ENCODE data around the gene COPRS. TPM values are rescaled to one million over a fixed set of nuclear protein-coding genes. Genes with fewer than 3 reads are reported as not detected.

The COPRS gene
- total and polyA plus RNA-seq, 2 donors (not counting 1 experiment from before 2014, with no cell fraction given), result 12.6 to 17.1 TPM

- Mint-ChIP-seq H3K27me3 (no peaks in the 10 kb centered on the region), H3K4me1 (peaks cover 12% of the 10 kb centered on the region), H3K27ac (no peak overlapping the region), H3K4me3 (no peak overlapping the region), H3K9me3 (ENCODE audit: insufficient read depth) (no peaks in the 10 kb centered on the region)
- TF ChIP-seq CTCF (IDR thresholded peaks at IDR 0.05) (no peak), EZH2 (IDR thresholded peaks at IDR 0.05; ENCODE audit: borderline replicate concordance, insufficient read depth, low read depth, low read length, poor library complexity, severe bottlenecking) (no peak)
- Histone ChIP-seq H3K27ac (ENCODE audit: low read length in 2 of 2) (no peak overlapping the region), H3K4me2 (replicated peaks; ENCODE audit: low read depth, low read length, poor library complexity, severe bottlenecking) (no peak overlapping the region), H2AFZ (ENCODE audit: insufficient read depth, low read depth, low read length, poor library complexity, severe bottlenecking) (no peak overlapping the region), H3K36me3 (replicated peaks in 1 of 2; ENCODE audit: control extremely low read depth in 1 of 2, control insufficient read depth in 1 of 2, extremely low read depth in 1 of 2, insufficient read depth in 2 of 2, low read length in 1 of 2) (peaks cover 2 to 73% of the 10 kb centered on the region in 2 experiments), H3K27me3 (replicated peaks in 1 of 4; ENCODE audit: control extremely low read depth in 1 of 4, control insufficient read depth in 3 of 4, insufficient read depth in 4 of 4, low read length in 3 of 4) (no peaks in the 10 kb centered on the region), H3K79me2 (ENCODE audit: control insufficient read depth, insufficient read depth, low read length) (peaks cover 13% of the 10 kb centered on the region), H3K9me3 (ENCODE audit: control extremely low read depth in 1 of 3, control insufficient read depth in 2 of 3, insufficient read depth in 1 of 3, low read length in 2 of 3) (no peaks in the 10 kb centered on the region), H3K4me1 (ENCODE audit: control insufficient read depth in 2 of 2, insufficient read depth in 2 of 2, low read length in 2 of 2) (peaks cover 8 to 14% of the 10 kb centered on the region in 2 donors), H3K4me3 (ENCODE audit: control extremely low read depth in 1 of 5, extremely low read depth in 1 of 5, insufficient read depth in 1 of 5, low read depth in 2 of 5, low read length in 4 of 5) (no peak overlapping the region), H4K20me1 (ENCODE audit: control insufficient read depth, insufficient read depth, low read length, poor library complexity, severe bottlenecking) (no peaks in the 10 kb centered on the region), H3K9ac (ENCODE audit: low read length) (no peak overlapping the region)
- ChIA-PET POLR2A (no interaction called here), CTCF (no interaction called here)
- WGBS (ENCODE audit: insufficient coverage), result 93% methylated on average over 5 of the region's 6 CpGs
- DNase-seq (no peak), ATAC-seq (ENCODE audit: low read depth) (no peak)
- intact Hi-C loops (cut with micrococcal nuclease), result no loop called here
Observed at GRCh38 chr17:31877341-31877740, 18.3 kb upstream of the COPRS start.

- Histone ChIP-seq H2AFZ (ENCODE audit: insufficient read depth, low read depth, low read length, poor library complexity, severe bottlenecking) (no peak overlapping the region), H3K36me3 (replicated peaks in 1 of 2; ENCODE audit: control extremely low read depth in 1 of 2, control insufficient read depth in 1 of 2, extremely low read depth in 1 of 2, insufficient read depth in 2 of 2, low read length in 1 of 2) (peaks cover 5 to 77% of the 10 kb centered on the region in 2 experiments), H3K4me1 (ENCODE audit: control insufficient read depth in 2 of 2, insufficient read depth in 2 of 2, low read length in 2 of 2) (no peaks in the 10 kb centered on the region), H3K4me3 (ENCODE audit: control extremely low read depth in 1 of 5, extremely low read depth in 1 of 5, insufficient read depth in 1 of 5, low read depth in 2 of 5, low read length in 4 of 5) (no peak overlapping the region), H3K79me2 (ENCODE audit: control insufficient read depth, insufficient read depth, low read length) (peaks cover 1% of the 10 kb centered on the region), H3K27ac (ENCODE audit: low read length in 2 of 2) (no peak overlapping the region), H3K9me3 (ENCODE audit: control extremely low read depth in 1 of 3, control insufficient read depth in 2 of 3, insufficient read depth in 1 of 3, low read length in 2 of 3) (no peaks in the 10 kb centered on the region), H3K27me3 (replicated peaks in 1 of 4; ENCODE audit: control extremely low read depth in 1 of 4, control insufficient read depth in 3 of 4, insufficient read depth in 4 of 4, low read length in 3 of 4) (no peaks in the 10 kb centered on the region), H4K20me1 (ENCODE audit: control insufficient read depth, insufficient read depth, low read length, poor library complexity, severe bottlenecking) (no peaks in the 10 kb centered on the region), H3K9ac (ENCODE audit: low read length) (no peak overlapping the region), H3K4me2 (replicated peaks; ENCODE audit: low read depth, low read length, poor library complexity, severe bottlenecking) (no peak overlapping the region)
- intact Hi-C loops (cut with micrococcal nuclease), result no loop called here
- ChIA-PET CTCF (interaction anchor here (0.7 kb wide), 2 partner anchors 26 to 37 kb away, joined by 3 read pairs; partner anchors contain the start of gene UTP6), POLR2A (no interaction called here)
- peak overlapping the region; percentile 67 for H3K27ac Mint-ChIP-seq
- TF ChIP-seq EZH2 (IDR thresholded peaks at IDR 0.05; ENCODE audit: borderline replicate concordance, insufficient read depth, low read depth, low read length, poor library complexity, severe bottlenecking), result no peak
- TF ChIP-seq CTCF (IDR thresholded peaks at IDR 0.05), result no peak
- no peaks in the 10 kb centered on the region for H3K9me3 Mint-ChIP-seq (ENCODE audit: insufficient read depth)
- ATAC-seq (ENCODE audit: low read depth) (no peak), DNase-seq (no peak)
- no peak overlapping the region for H3K4me3 Mint-ChIP-seq
- no peaks in the 10 kb centered on the region for H3K4me1 Mint-ChIP-seq
- WGBS (ENCODE audit: insufficient coverage), result 80% methylated on average over 1 of the region's 2 CpGs
- no peaks in the 10 kb centered on the region for H3K27me3 Mint-ChIP-seq
Observed at GRCh38 chr17:31875081-31875480, 16.0 kb upstream of the COPRS start.
